HepG2 (cell line): Measurements from ENCODE around the gene EPB41L5.

Experiments used
- E2F1 ChIP-seq: sonication (generic); formaldehyde crosslinking; IDR thresholded peaks from 2 replicates; pipeline ENCODE4 v1.5.0; 2020; ENCODE audit warnings: missing genetic modification reagents
- HDAC2 ChIP-seq: sonication (generic); formaldehyde crosslinking; IDR thresholded peaks from 2 replicates; pipeline ENCODE4 v1.4.0; 2020; ENCODE audit warnings: missing genetic modification reagents
- HMGA1 ChIP-seq: sonication (generic); formaldehyde crosslinking; conservative IDR thresholded peaks from 2 replicates; pipeline ENCODE4 v1.4.0; 2020; ENCODE audit warnings: missing genetic modification reagents
- JUN ChIP-seq: sonication (generic); formaldehyde crosslinking; IDR thresholded peaks from 2 replicates; pipeline ENCODE4 v1.4.0; 2020; ENCODE audit warnings: mild to moderate bottlenecking, missing genetic modification reagents
- SUZ12 ChIP-seq: fragments of 150-350 bp; IDR thresholded peaks from 2 replicates; pipeline ENCODE4 v1.6.1; 2014; ENCODE audit warnings: low read depth, low read length
- ZBTB7A ChIP-seq: sonication (generic); formaldehyde crosslinking; IDR thresholded peaks from 2 replicates; pipeline ENCODE4 v1.8.0; 2022; ENCODE audit warnings: mild to moderate bottlenecking, missing genetic modification reagents
- ZFP82 ChIP-seq: sonication (generic); formaldehyde crosslinking; IDR thresholded peaks from 2 replicates; pipeline ENCODE4 v1.5.1; 2020; ENCODE audit warnings: mild to moderate bottlenecking, missing genetic modification reagents, borderline replicate concordance
- ZNF513 ChIP-seq: sonication (generic); formaldehyde crosslinking; conservative IDR thresholded peaks from 2 replicates; pipeline ENCODE4 v1.5.0; 2020; ENCODE audit warnings: missing genetic modification reagents
- ZNF562 ChIP-seq: sonication (generic); formaldehyde crosslinking; IDR thresholded peaks from 2 replicates; pipeline ENCODE4 v1.8.0; 2022; ENCODE audit warnings: missing genetic modification reagents, borderline replicate concordance
- ZNF704 ChIP-seq: sonication (generic); formaldehyde crosslinking; IDR thresholded peaks from 2 replicates; pipeline ENCODE4 v1.8.1; 2023; ENCODE audit warnings: mild to moderate bottlenecking, inconsistent platforms, moderate library complexity, missing genetic modification reagents, borderline replicate concordance
- TF ChIP-seq, protein P1 (sequence below): sonication (generic); formaldehyde crosslinking; IDR thresholded peaks from 2 replicates; pipeline ENCODE4 v1.4.0; 2020; ENCODE audit warnings: missing genetic modification reagents, mild to moderate bottlenecking, borderline replicate concordance

DNA sequence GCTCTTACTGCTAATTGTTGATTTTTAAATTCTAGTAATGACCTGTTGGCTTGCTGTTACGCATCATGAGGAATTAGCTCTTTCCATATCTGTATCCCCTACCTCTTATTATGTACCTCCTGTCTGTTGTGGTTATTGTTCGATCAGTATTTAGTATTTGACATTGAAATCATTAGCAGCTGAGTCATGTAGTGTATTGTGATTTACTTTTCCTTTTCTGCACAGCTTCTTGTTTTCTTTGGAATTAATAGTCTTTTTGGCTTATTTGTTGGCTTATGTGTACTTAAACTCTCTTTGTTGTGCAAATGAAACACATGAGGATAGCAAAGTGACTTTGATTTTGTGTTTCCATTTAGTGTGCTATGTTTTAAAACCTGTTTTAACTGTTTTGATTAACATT is 4.3 kb downstream of the EPB41L5 start:
- TF ChIP-seq HDAC2 (CRISPR knock-in tag) (no peak), HMGA1 (CRISPR knock-in tag) (no peak), ZFP82 (no peak), E2F1 (CRISPR knock-in tag) (no peak), JUN (CRISPR knock-in tag) (no peak), ZNF562 (CRISPR knock-in tag) (no peak), SUZ12 (no peak), ZNF513 (CRISPR knock-in tag) (no peak), ZBTB7A (CRISPR knock-in tag) (no peak), ZNF704 (CRISPR knock-in tag) (no peak)
- TF ChIP-seq, protein P1, sequence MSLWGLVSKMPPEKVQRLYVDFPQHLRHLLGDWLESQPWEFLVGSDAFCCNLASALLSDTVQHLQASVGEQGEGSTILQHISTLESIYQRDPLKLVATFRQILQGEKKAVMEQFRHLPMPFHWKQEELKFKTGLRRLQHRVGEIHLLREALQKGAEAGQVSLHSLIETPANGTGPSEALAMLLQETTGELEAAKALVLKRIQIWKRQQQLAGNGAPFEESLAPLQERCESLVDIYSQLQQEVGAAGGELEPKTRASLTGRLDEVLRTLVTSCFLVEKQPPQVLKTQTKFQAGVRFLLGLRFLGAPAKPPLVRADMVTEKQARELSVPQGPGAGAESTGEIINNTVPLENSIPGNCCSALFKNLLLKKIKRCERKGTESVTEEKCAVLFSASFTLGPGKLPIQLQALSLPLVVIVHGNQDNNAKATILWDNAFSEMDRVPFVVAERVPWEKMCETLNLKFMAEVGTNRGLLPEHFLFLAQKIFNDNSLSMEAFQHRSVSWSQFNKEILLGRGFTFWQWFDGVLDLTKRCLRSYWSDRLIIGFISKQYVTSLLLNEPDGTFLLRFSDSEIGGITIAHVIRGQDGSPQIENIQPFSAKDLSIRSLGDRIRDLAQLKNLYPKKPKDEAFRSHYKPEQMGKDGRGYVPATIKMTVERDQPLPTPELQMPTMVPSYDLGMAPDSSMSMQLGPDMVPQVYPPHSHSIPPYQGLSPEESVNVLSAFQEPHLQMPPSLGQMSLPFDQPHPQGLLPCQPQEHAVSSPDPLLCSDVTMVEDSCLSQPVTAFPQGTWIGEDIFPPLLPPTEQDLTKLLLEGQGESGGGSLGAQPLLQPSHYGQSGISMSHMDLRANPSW, result no peak
